PC-9 (cell line): ENCODE data around the gene AAK1. TPM values are rescaled to one million over a fixed set of nuclear protein-coding genes. Genes with fewer than 3 reads are reported as not detected.

Source experiments
- BruUV-seq: library from RNA; stranded (reverse); fragments of 400-500 nt; replicated peaks from 2 replicates; lab custom pipeline; 2021; lab: Mats Ljungman, UMichigan
- CTCF ChIA-PET: fragments of 300-600 bp; sonication (Branson Sonifier 250); formaldehyde crosslinking; loops from one replicate; lab custom pipeline; 2022; ENCODE audit warnings: antibody characterized with exemption; lab: Charles Lee
- POLR2A ChIA-PET: fragments of 300-600 bp; sonication (Branson Sonifier 250); formaldehyde crosslinking; loops from one replicate; lab custom pipeline; 2022; ENCODE audit warnings: antibody characterized with exemption; ENCODE audit not compliant: unreplicated experiment; lab: Charles Lee
- DNase-seq, 2 experiments: peaks; one replicate each; pipeline versions ENCODE4 v3.0.0 to v3.0.0-alpha.2; 2015 to 2022; ENCODE audit warnings: mixed read lengths in 1 of 2
- H2AFZ ChIP-seq: fragments of 200-600 bp; sonication (generic); 2 replicates; pipeline ENCODE4 v1.8.1; 2017; ENCODE audit warnings: antibody characterized with exemption
- H3F3A ChIP-seq: fragments of 200-600 bp; sonication (generic); 2 replicates; pipeline ENCODE4 v1.8.1; 2017; ENCODE audit warnings: antibody characterized with exemption, mild to moderate bottlenecking, low read depth; ENCODE audit not compliant: insufficient read depth
- H3K27ac ChIP-seq: fragments of 200-600 bp; sonication (generic); 2 replicates; pipeline ENCODE4 v1.6.1; 2016; ENCODE audit warnings: mixed run types
- H3K27me3 ChIP-seq: fragments of 200-600 bp; sonication (generic); 2 replicates; pipeline ENCODE4 v1.6.1; 2016; ENCODE audit warnings: low read depth, mixed run types; ENCODE audit not compliant: insufficient read depth
- H3K36me3 ChIP-seq: fragments of 200-600 bp; sonication (generic); 2 replicates; pipeline ENCODE4 v1.6.1; 2016; ENCODE audit warnings: low read depth, mixed run types
- H3K4me1 ChIP-seq: fragments of 200-600 bp; sonication (generic); replicated peaks from 2 replicates; pipeline ENCODE4 v1.6.1; 2016; ENCODE audit warnings: mixed run types; ENCODE audit not compliant: insufficient read depth
- H3K4me2 ChIP-seq: fragments of 200-600 bp; sonication (generic); 2 replicates; pipeline ENCODE4 v1.6.1; 2017; ENCODE audit warnings: mixed run types
- H3K4me3 ChIP-seq: fragments of 200-600 bp; sonication (generic); 2 replicates; pipeline ENCODE4 v1.6.1; 2016; ENCODE audit warnings: mixed run types
- H3K79me2 ChIP-seq: fragments of 200-600 bp; sonication (generic); 2 replicates; pipeline ENCODE4 v1.6.1; 2017; ENCODE audit warnings: low read depth, mixed run types
- H3K9me2 ChIP-seq: fragments of 200-600 bp; sonication (generic); 2 replicates; pipeline ENCODE4 v1.8.1; 2017; ENCODE audit warnings: mild to moderate bottlenecking; ENCODE audit not compliant: insufficient read depth
- H3K9me3 ChIP-seq: fragments of 200-600 bp; sonication (generic); 2 replicates; pipeline ENCODE4 v1.8.1; 2016; ENCODE audit warnings: low read depth; ENCODE audit not compliant: insufficient read depth
- H4K20me1 ChIP-seq: fragments of 200-600 bp; sonication (generic); 2 replicates; pipeline ENCODE4 v1.8.1; 2017; ENCODE audit not compliant: insufficient read depth
- EZH2 ChIP-seq: fragments of 200-600 bp; sonication (generic); IDR thresholded peaks from 2 replicates; pipeline ENCODE4 v1.8.0; 2017; ENCODE audit warnings: antibody characterized with exemption, low read depth
- intact Hi-C: fragments of 100-400 bp; cut with micrococcal nuclease; formaldehyde crosslinking; loops from one replicate; pipeline ENCODE4 v1.10.0; 2022; ENCODE audit not compliant: unreplicated experiment
- total RNA-seq: library from RNA; stranded (reverse); gene quantifications from 2 replicates; pipeline ENCODE4 v1.2.3, GENCODE V29; 2021
- TF ChIP-seq, protein P1 (sequence below): fragments of 200-600 bp; sonication (generic); conservative IDR thresholded peaks from 2 replicates; pipeline ENCODE4 v1.6.1; 2017; ENCODE audit warnings: mixed run types, antibody characterized with exemption, mild to moderate bottlenecking, moderate library complexity

Gene AAK1
- total RNA-seq, 1 experiment from 2014 or later: 66.6 TPM

DNA sequence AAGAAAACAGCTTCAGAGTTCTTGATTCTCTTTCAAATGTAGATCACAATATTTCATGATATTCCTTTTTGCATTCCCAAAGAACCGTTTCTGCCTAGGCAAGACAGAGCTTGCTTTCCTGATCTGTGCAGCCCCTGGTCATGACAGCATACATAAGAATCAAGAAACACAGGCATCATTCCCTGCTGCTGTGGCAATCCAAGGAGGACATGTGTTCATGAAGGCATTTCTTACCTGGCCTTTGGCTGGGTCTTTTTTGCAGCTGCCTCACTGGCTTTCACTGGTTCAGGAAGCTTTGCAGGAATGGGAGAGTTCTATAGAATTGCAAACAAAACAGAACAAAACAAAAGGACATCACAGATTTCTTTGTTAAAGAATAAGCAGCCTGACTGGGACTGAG, 118.7 kb downstream of the AAK1 start:
- Histone ChIP-seq H3K36me3 (peaks cover 44% of the 10 kb centered on the region), H4K20me1 (no peaks in the 10 kb centered on the region), H3K4me1 (no peaks in the 10 kb centered on the region), H3F3A (peaks cover 1% of the 10 kb centered on the region; the same call in 1 of the 2 replicates), H3K9me2 (no peaks in the 10 kb centered on the region), H3K4me3 (no peak overlapping the region), H3K4me2 (no peak overlapping the region), H3K79me2 (no peaks in the 10 kb centered on the region), H2AFZ (no peak overlapping the region), H3K9me3 (no peaks in the 10 kb centered on the region), H3K27ac (no peak overlapping the region), H3K27me3 (no peaks in the 10 kb centered on the region)
- ChIA-PET CTCF (interaction anchor here (0.6 kb wide), 1 partner anchor 199 kb away, joined by 7 read pairs; no protein-coding TSS in a partner anchor), POLR2A (no interaction called here)
- intact Hi-C loops: no loop called here
- no TSS peak for BruUV-seq
- DNase-seq: no peak
- TF ChIP-seq EZH2: no peak
- TF ChIP-seq, protein P1, sequence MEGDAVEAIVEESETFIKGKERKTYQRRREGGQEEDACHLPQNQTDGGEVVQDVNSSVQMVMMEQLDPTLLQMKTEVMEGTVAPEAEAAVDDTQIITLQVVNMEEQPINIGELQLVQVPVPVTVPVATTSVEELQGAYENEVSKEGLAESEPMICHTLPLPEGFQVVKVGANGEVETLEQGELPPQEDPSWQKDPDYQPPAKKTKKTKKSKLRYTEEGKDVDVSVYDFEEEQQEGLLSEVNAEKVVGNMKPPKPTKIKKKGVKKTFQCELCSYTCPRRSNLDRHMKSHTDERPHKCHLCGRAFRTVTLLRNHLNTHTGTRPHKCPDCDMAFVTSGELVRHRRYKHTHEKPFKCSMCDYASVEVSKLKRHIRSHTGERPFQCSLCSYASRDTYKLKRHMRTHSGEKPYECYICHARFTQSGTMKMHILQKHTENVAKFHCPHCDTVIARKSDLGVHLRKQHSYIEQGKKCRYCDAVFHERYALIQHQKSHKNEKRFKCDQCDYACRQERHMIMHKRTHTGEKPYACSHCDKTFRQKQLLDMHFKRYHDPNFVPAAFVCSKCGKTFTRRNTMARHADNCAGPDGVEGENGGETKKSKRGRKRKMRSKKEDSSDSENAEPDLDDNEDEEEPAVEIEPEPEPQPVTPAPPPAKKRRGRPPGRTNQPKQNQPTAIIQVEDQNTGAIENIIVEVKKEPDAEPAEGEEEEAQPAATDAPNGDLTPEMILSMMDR: no peak

- Histone ChIP-seq H3K9me2 (no peaks in the 10 kb centered on the region), H3F3A (peaks cover 7% of the 10 kb centered on the region; the same call in 1 of the 2 replicates), H2AFZ (no peak overlapping the region), H3K4me2 (no peak overlapping the region), H3K27me3 (no peaks in the 10 kb centered on the region), H3K27ac (no peak overlapping the region), H3K36me3 (peaks cover 56% of the 10 kb centered on the region), H3K79me2 (no peaks in the 10 kb centered on the region), H3K4me1 (0 out of 2 replicates have a peak, but pooled peaks cover 8% of the 10 kb centered on the region), H4K20me1 (no peaks in the 10 kb centered on the region), H3K9me3 (no peaks in the 10 kb centered on the region), H3K4me3 (no peak overlapping the region)
- intact Hi-C loops: no loop called here
- DNase-seq: no peak
- TF ChIP-seq, protein P1: no peak
- no peak for TF ChIP-seq EZH2
- POLR2A ChIA-PET: interaction anchor here (0.6 kb wide), 1 partner anchor 287 kb away, joined by 3 read pairs; no protein-coding TSS in a partner anchor
- CTCF ChIA-PET: no interaction called here
- BruUV-seq: no TSS peak
Observed at GRCh38 chr2:69521747-69522146, 121.8 kb downstream of the AAK1 start.

DNA sequence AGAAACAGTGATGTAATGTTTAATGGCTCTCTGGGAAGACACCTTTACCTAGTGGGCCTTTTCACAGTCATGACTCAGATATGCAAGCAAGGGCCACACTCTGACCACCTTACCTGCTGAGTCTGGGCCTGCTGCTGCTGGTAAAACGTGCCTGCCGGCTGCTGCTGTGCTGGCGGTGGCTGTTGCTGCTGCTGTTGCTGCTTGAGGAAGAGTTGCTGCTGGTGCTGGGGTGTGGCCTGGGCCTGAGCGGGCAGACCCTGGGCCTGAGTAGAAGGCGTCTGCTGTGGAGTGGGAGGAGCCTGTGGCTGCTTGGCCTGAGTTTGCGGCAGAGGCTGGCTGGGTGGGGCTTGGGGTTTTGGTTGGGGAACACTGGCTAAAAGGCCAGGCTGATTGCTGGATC, 124.7 kb downstream of the AAK1 start:
- Histone ChIP-seq H3K4me3 (no peak overlapping the region), H3K4me1 (0 out of 2 replicates have a peak, but pooled peaks cover 8% of the 10 kb centered on the region), H3K79me2 (no peaks in the 10 kb centered on the region), H3K9me3 (no peaks in the 10 kb centered on the region), H3K36me3 (peaks cover 55% of the 10 kb centered on the region), H2AFZ (no peak overlapping the region), H3K27ac (peak overlapping the region; percentile 9; the same call in 1 of the 2 replicates), H3K27me3 (no peaks in the 10 kb centered on the region), H3F3A (peaks cover 7% of the 10 kb centered on the region; the same call in 1 of the 2 replicates), H3K4me2 (no peak overlapping the region), H3K9me2 (no peaks in the 10 kb centered on the region), H4K20me1 (no peaks in the 10 kb centered on the region; the same call in 1 of the 2 replicates)
- TF ChIP-seq, protein P1: no peak
- TF ChIP-seq EZH2: no peak
- intact Hi-C loops: no loop called here
- DNase-seq: peak; percentile 41 to 51
- BruUV-seq: no TSS peak
- ChIA-PET POLR2A (no interaction called here), CTCF (no interaction called here)
